SK-N-SH (cell line): ENCODE data around the gene CDK6.

Source experiments
- FOXM1 ChIP-seq: IDR thresholded peaks from 2 replicates; pipeline ENCODE4 v1.4.0; 2012; ENCODE audit warnings: low read depth, mild to moderate bottlenecking
- RAD21 ChIP-seq: IDR thresholded peaks from 2 replicates; pipeline ENCODE4 v1.6.1; 2012; ENCODE audit warnings: mild to moderate bottlenecking, low read length
- RFX5 ChIP-seq: IDR thresholded peaks from 2 replicates; pipeline ENCODE4 v1.6.1; 2012; ENCODE audit warnings: mild to moderate bottlenecking, improper control_type of control experiment, low read length
- SMC3 ChIP-seq: IDR thresholded peaks from 2 replicates; pipeline ENCODE4 v1.6.1; 2012; ENCODE audit warnings: low read depth, low read length, improper control_type of control experiment
- TAF1 ChIP-seq: IDR thresholded peaks from 2 replicates; pipeline ENCODE4 v1.6.1; 2012; ENCODE audit warnings: low read depth, mild to moderate bottlenecking, low read length, moderate library complexity, borderline replicate concordance
- YY1 ChIP-seq: IDR thresholded peaks from 2 replicates; pipeline ENCODE4 v1.4.0; 2012; ENCODE audit warnings: low read depth, mild to moderate bottlenecking
- TF ChIP-seq, protein P1 (sequence below): IDR thresholded peaks from 2 replicates; pipeline ENCODE4 v1.4.0; 2012; ENCODE audit warnings: low read depth
- TF ChIP-seq, protein P2 (sequence below): fragments of 200-600 bp; sonication (generic); IDR thresholded peaks from 2 replicates; pipeline ENCODE4 v1.6.1; 2017; ENCODE audit warnings: antibody characterized with exemption, mild to moderate bottlenecking, moderate library complexity
- TF ChIP-seq, protein P3 (sequence below): IDR thresholded peaks from 2 replicates; pipeline ENCODE4 v1.6.1; 2012; ENCODE audit warnings: mild to moderate bottlenecking, low read depth, low read length, moderate library complexity

DNA sequence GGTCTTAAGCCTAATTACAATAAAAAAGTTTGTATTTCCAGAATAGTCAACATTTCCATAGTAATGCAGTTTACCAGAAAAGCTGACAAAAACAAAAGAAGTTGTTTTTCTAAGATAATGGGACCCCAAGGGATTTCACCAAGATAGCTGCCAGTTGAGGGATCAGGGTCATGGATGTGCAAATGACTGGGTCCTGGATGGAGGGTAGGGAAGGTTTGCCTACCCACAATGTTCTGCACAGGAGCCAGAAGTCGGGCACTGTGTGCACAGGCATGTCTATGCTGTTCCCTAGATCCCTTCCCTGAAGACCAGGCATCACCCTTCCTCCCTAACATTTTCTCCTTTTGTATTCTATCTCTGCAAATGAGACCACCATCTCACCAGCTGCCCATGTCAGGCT, 152.1 kb downstream of the CDK6 start:
- TF ChIP-seq RAD21, result no peak
- TF ChIP-seq, protein P1, sequence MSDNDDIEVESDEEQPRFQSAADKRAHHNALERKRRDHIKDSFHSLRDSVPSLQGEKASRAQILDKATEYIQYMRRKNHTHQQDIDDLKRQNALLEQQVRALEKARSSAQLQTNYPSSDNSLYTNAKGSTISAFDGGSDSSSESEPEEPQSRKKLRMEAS, result no peak
- no peak for TF ChIP-seq YY1
- TF ChIP-seq, protein P2, sequence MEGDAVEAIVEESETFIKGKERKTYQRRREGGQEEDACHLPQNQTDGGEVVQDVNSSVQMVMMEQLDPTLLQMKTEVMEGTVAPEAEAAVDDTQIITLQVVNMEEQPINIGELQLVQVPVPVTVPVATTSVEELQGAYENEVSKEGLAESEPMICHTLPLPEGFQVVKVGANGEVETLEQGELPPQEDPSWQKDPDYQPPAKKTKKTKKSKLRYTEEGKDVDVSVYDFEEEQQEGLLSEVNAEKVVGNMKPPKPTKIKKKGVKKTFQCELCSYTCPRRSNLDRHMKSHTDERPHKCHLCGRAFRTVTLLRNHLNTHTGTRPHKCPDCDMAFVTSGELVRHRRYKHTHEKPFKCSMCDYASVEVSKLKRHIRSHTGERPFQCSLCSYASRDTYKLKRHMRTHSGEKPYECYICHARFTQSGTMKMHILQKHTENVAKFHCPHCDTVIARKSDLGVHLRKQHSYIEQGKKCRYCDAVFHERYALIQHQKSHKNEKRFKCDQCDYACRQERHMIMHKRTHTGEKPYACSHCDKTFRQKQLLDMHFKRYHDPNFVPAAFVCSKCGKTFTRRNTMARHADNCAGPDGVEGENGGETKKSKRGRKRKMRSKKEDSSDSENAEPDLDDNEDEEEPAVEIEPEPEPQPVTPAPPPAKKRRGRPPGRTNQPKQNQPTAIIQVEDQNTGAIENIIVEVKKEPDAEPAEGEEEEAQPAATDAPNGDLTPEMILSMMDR, result no peak
- TF ChIP-seq, protein P3, sequence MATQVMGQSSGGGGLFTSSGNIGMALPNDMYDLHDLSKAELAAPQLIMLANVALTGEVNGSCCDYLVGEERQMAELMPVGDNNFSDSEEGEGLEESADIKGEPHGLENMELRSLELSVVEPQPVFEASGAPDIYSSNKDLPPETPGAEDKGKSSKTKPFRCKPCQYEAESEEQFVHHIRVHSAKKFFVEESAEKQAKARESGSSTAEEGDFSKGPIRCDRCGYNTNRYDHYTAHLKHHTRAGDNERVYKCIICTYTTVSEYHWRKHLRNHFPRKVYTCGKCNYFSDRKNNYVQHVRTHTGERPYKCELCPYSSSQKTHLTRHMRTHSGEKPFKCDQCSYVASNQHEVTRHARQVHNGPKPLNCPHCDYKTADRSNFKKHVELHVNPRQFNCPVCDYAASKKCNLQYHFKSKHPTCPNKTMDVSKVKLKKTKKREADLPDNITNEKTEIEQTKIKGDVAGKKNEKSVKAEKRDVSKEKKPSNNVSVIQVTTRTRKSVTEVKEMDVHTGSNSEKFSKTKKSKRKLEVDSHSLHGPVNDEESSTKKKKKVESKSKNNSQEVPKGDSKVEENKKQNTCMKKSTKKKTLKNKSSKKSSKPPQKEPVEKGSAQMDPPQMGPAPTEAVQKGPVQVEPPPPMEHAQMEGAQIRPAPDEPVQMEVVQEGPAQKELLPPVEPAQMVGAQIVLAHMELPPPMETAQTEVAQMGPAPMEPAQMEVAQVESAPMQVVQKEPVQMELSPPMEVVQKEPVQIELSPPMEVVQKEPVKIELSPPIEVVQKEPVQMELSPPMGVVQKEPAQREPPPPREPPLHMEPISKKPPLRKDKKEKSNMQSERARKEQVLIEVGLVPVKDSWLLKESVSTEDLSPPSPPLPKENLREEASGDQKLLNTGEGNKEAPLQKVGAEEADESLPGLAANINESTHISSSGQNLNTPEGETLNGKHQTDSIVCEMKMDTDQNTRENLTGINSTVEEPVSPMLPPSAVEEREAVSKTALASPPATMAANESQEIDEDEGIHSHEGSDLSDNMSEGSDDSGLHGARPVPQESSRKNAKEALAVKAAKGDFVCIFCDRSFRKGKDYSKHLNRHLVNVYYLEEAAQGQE, result no peak
- TF ChIP-seq TAF1, result no peak
- TF ChIP-seq FOXM1, result no peak
- no peak for TF ChIP-seq RFX5
- no peak for TF ChIP-seq SMC3
